GM12891 (cell line): ENCODE measurements around the gene ASRGL1.
A peak's percentile ranks its signal among the peaks of the same experiment; 100 is the strongest.

Experiments
- DNase-seq: peaks from one replicate; pipeline ENCODE4 v3.0.0; 2011; ENCODE audit warnings: low spot score; ENCODE audit not compliant: insufficient read length
- FAIRE-seq: peaks from 2 replicates; lab custom pipeline; 2011; peaks lifted over from hg19 to GRCh38; lab: Jason Lieb, UNC
- PAX5 ChIP-seq: IDR thresholded peaks from 2 replicates; pipeline ENCODE4 v1.6.1; 2011; ENCODE audit warnings: low read length, moderate library complexity, mild to moderate bottlenecking; ENCODE audit not compliant: insufficient read depth, severe bottlenecking
- POLR2A ChIP-seq: IDR thresholded peaks from 2 replicates; pipeline ENCODE4 v1.6.1; 2011; ENCODE audit warnings: low read depth, low read length, control low read depth
- POLR2AphosphoS5 ChIP-seq: IDR thresholded peaks from 2 replicates; pipeline ENCODE4 v1.6.1; 2011; ENCODE audit warnings: low read depth, low read length, control low read depth
- POU2F2 ChIP-seq: IDR thresholded peaks from 2 replicates; pipeline ENCODE4 v1.6.1; 2011; ENCODE audit warnings: low read depth, mild to moderate bottlenecking, control low read depth, low read length, moderate library complexity
- SPI1 ChIP-seq: IDR thresholded peaks from 2 replicates; pipeline ENCODE4 v1.6.1; 2011; ENCODE audit warnings: low read depth, low read length, control low read depth
- TAF1 ChIP-seq: IDR thresholded peaks from 2 replicates; pipeline ENCODE4 v1.6.1; 2011; ENCODE audit warnings: low read depth, low read length, control low read depth

The ASRGL1 gene

DNA sequence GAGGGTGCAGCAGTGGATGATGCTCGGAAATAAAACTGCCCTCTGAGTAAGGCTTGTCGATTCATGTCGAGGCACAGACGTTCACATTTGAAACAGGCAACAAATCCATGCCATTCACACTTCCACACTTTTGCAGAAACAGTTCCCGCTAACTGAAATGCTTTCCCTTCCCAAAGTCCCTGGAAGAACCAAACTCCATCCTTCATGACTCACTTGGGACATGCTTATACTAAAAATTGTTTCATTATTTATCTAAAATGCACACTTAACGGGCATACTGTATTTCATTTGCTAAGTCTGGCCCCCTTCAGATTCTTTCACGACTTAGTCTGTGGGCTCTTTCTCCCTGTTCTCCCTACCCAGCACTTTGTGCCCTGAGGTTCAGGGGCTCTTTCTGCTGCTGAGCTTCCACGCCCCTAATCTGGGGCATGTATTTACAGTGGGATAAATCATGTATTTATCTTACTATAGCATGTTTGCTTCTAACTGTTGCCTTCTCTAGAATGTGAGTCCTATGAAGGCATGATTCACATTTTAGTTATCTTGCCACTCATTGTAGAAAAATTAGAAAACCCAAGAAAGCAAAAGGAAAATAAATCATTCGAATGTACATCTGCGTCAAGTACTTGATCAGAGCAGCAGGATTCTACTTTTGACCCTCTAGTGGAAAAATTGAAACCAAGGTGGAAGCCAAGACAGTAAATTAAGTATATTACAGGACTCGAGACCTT lies 94.1 kb downstream of the ASRGL1 start:
- no peak for FAIRE-seq

DNA sequence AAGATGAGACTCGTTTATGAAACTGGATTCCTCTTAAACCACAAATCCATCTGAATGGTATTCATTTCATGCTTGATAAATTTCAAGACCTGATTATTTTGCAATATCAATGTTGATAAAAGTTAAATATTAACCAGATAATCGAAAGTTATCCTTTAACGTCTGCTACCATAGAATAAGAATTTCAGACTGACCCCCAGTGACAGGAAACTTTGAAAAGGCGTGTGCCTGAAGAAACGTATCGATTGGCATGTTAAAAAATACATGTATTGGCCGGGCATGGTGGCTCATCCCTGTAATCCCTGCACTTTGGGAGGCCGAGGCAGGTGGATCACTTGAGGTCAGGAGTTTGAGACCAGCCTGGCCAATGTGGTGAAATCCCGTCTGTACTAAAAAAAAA lies 95.4 kb downstream of the ASRGL1 start:
- no peak for TF ChIP-seq POU2F2
- no peak for TF ChIP-seq TAF1
- TF ChIP-seq PAX5 = no peak
- TF ChIP-seq POLR2AphosphoS5 = no peak
- TF ChIP-seq SPI1 = no peak
- TF ChIP-seq POLR2A = no peak
- FAIRE-seq (no peak), DNase-seq (no peak)

More for the DNA sequence above, 94.1 kb downstream of the ASRGL1 start:
- DNase-seq = no peak
- TF ChIP-seq TAF1 (no peak), SPI1 (no peak), PAX5 (no peak), POLR2AphosphoS5 (no peak), POU2F2 (no peak), POLR2A (no peak)

DNA sequence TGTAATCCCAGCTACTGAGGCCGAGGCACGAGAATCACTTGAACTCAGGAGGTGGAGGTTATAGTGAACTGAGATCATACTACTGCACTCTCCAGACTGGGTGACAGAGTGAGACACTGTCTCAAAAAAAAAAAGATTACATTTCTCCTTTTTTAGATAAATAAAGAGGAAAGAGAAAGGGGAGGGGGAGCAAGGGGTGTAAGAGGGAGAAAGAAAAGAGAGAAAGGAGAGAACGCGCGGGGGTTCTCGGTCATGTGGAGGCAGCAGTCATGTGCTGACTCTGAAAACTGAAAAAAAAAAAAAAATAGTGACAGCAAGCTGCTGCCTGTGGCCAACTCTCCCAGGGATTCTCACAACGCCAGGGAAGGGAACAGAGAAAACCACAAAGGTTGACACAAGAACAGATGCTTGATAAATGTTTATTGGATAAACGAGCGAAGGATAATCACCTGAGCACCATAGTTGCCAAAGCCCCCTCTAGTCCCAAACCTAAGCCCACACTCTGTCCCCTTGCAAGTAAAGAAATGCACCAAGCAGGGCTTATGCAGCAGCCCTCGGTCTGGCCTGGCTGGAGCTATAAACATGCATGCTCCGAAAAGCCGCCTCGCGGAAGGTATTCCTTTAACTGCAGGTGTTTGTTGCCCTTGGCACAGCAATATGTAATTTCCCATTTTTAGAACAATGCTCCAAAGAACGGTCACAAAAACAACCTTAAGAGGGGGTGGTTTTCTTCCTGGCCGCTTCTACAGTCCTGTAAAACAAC lies 96.1 kb downstream of the ASRGL1 start:
- TF ChIP-seq PAX5 = no peak
- TF ChIP-seq POU2F2 = no peak
- no peak for TF ChIP-seq POLR2A
- TF ChIP-seq TAF1 = no peak
- TF ChIP-seq POLR2AphosphoS5 = no peak
- TF ChIP-seq SPI1 = no peak
- FAIRE-seq (no peak), DNase-seq (no peak)

DNA sequence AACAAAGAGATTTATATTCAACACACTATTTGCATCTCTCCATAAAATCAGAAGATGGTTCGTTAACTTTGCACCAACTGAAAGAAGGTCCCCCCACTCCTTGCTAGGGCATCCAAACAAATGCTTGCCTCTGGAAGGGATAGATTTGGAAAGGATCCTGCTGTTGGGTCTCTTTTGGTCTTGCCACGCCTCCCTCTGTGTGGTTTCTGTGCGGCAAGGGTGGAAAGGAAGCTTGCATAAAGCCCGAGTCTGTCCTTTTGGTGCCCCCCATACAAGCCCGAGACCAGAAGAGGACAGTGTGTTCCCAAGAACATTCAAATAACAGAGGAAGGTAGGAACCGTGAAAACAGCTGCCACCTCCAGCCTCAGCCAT lies 96.6 kb downstream of the ASRGL1 start:
- no peak for FAIRE-seq
- TF ChIP-seq TAF1 (no peak), POLR2AphosphoS5 (no peak), SPI1 (no peak), POLR2A (no peak), PAX5 (no peak), POU2F2 (no peak)

DNA sequence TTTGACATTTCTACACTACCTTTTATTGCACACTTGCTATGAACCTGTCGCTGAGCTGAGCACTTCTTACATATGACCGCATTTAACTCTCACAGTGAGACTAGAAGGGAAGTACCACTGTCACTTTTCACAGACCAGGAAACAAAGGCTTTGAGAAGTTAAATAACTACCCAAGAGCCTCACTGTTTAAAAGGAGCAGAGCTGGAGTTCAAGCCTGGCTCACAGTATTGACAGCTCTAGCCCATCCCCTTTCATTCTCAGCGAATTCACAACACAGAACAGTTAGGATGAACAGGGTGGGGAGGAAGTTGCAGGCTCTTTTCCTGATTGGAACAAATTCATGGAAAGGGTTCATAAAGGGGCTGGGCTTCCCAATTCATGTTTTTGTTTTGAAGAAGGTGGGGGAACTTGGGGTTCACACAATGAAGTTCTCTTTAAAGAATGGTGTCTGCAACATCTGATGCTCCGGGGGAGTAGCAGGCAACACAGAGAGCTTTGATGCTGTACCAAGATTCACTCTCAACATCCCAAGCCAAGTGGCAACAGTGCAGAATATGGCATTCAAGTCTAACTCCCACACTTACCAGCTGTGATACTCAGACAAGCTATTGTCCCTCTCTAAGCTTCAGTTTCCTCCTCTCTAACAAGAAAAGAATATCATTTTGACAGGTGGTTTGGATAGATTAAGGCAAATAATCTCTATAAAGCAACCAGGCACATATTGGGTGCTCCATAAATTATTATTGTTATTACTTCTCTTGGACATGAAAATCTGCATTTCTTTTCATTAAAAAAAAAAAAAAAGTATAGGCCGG lies 98.8 kb downstream of the ASRGL1 start:
- no peak for DNase-seq
- FAIRE-seq = peak; percentile 13
- TF ChIP-seq TAF1 (no peak), POU2F2 (no peak), PAX5 (no peak), SPI1 (no peak), POLR2AphosphoS5 (no peak), POLR2A (no peak)

More for the DNA sequence above, 96.6 kb downstream of the ASRGL1 start:
- DNase-seq = no peak

DNA sequence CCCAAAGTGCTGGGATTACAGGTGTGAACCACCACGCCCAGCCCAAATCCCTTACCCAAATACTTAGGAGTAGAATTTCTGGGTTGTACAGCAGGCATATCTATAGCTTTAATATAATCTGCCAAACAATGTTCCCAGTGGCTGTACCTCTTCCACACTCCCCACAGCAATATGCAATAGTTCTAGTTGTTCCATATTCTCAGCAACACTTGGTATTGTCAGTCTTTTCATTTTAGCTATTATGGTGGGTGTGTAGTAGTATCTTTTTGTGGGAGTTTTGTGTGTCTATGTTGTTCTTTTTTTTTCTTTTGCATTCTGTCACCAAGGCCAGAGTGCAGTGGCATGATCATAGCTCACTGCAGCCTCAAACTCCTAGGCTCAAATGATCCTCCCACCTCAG lies 100.4 kb downstream of the ASRGL1 start:
- FAIRE-seq = no peak
- TF ChIP-seq POU2F2 (no peak), SPI1 (no peak), POLR2A (no peak), POLR2AphosphoS5 (no peak), PAX5 (no peak), TAF1 (no peak)
- no peak for DNase-seq

DNA sequence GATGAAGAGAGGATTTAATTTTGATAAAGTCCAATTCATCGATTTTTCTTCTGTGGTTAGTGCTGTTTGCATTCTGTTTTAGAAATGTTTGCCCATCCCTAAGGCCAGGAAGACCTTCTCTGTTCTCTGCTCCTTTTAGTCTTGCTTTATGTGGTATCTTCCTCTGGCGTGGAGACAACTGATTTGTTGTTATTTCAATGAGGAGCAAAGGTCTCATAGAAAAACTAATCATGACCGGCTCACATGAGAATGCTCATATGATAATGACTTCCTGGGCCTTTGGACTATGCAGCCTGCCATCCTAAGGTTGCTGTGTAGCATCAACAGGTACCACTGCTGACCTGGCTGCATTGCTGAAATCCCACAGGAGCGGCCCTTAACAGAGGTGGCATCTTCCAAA lies 101.4 kb downstream of the ASRGL1 start:
- TF ChIP-seq TAF1 = no peak

DNA sequence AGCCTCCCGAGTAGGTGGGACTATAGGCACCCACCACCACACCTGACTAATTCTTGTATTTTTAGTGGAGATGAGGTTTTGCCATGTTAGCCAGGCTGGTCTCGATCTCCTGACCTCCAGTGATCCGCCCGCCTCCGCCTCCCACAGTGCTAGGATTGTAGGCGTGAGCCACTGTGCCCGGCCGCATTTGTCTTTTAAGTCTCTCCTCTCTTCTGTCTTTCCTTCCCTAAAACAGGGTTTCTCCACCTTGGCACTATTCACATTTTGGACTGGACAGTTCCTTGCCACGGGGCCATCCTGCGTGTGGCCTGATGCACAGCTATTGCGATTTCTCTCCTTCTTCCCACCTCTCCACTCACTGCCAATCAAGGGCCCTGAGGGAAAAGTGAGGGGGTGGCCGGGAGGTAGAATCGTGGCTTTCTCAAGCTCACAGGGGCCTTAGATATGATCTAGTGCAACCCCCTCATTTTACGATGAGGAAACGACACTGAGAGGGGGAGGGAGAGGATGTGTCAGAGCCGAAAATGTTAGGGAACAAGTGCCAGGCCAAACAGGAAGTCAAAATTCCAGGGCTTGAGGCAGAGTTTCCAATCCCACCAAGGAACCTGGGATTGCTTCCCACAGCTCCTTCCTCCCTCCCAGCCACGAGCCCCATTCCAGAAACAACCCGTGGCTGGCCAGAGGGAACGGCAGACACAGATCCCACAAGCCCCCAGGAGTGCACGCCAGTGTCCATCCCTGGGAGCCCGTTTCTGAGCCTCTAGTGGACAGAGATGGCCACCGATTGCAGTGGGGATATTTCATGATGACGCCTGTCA lies 102.7 kb downstream of the ASRGL1 start:
- TF ChIP-seq PAX5 = no peak
- no peak for TF ChIP-seq POLR2AphosphoS5
- no peak for TF ChIP-seq POLR2A
- no peak for TF ChIP-seq POU2F2
- no peak for TF ChIP-seq SPI1
- no peak for TF ChIP-seq TAF1
- FAIRE-seq (no peak), DNase-seq (no peak)

More for the DNA sequence above, 101.4 kb downstream of the ASRGL1 start:
- FAIRE-seq (no peak), DNase-seq (no peak)
